Karpas-422 (cell line): ENCODE results near the gene PLEKHG2. TPM values are rescaled to one million over a fixed set of nuclear protein-coding genes. Genes with fewer than 3 reads are reported as not detected.
"Not testable (repeated sequence)": the region's sequence is repeated elsewhere in the genome, so short reads cannot be mapped to it uniquely, and the experiment has no call there.

Source experiments
- DNase-seq: peaks from one replicate; pipeline ENCODE4 v3.0.0-alpha.2; 2015
- H2AFZ ChIP-seq: fragments of 200-600 bp; sonication (generic); 2 replicates; pipeline ENCODE4 v1.6.1; 2014; ENCODE audit warnings: antibody characterized with exemption, low read length, mixed read lengths
- H3K27ac ChIP-seq: fragments of 200-600 bp; sonication (generic); 2 replicates; pipeline ENCODE4 v1.5.1; 2014; ENCODE audit warnings: mild to moderate bottlenecking, low read length, moderate library complexity
- H3K27me3 ChIP-seq: fragments of 200-600 bp; sonication (generic); 2 replicates; pipeline ENCODE4 v1.6.1; 2014; ENCODE audit warnings: low read length, mixed read lengths
- H3K36me3 ChIP-seq: fragments of 200-600 bp; sonication (generic); 2 replicates; pipeline ENCODE4 v1.6.1; 2014; ENCODE audit warnings: low read length, mixed read lengths; ENCODE audit not compliant: insufficient read depth
- H3K4me1 ChIP-seq: fragments of 200-600 bp; sonication (generic); 2 replicates; pipeline ENCODE4 v1.6.1; 2014; ENCODE audit warnings: mild to moderate bottlenecking, low read length, mixed read lengths
- H3K4me2 ChIP-seq: fragments of 200-600 bp; sonication (generic); 2 replicates; pipeline ENCODE4 v1.6.1; 2014; ENCODE audit warnings: low read length, low read depth, mild to moderate bottlenecking; ENCODE audit not compliant: poor library complexity, severe bottlenecking
- H3K4me3 ChIP-seq: fragments of 200-600 bp; sonication (generic); 2 replicates; pipeline ENCODE4 v1.5.1; 2014; ENCODE audit warnings: mild to moderate bottlenecking, antibody characterized with exemption, low read length, mixed read lengths
- H3K79me2 ChIP-seq: fragments of 200-600 bp; sonication (generic); 2 replicates; pipeline ENCODE4 v1.6.1; 2014; ENCODE audit warnings: mild to moderate bottlenecking, low read length, mixed read lengths
- H3K9ac ChIP-seq: fragments of 200-600 bp; sonication (generic); 2 replicates; pipeline ENCODE4 v1.6.0; 2014; ENCODE audit warnings: low read length
- H3K9me2 ChIP-seq: fragments of 200-600 bp; sonication (generic), shearing (Covaris generic); replicated peaks from 2 replicates; pipeline ENCODE4 v1.6.0; 2014; ENCODE audit warnings: mild to moderate bottlenecking, low read length, moderate library complexity; ENCODE audit not compliant: insufficient read depth
- H3K9me3 ChIP-seq: fragments of 300-700, 200-600 bp; sonication (generic); 2 replicates; pipeline ENCODE4 v1.6.1; 2014; ENCODE audit warnings: low read length, mixed read lengths
- H4K20me1 ChIP-seq: fragments of 200-600 bp; sonication (generic); 2 replicates; pipeline ENCODE4 v1.6.1; 2014; ENCODE audit warnings: mild to moderate bottlenecking, antibody characterized with exemption, low read length, low read depth; ENCODE audit not compliant: insufficient read depth
- total RNA-seq: library from RNA; depleted of rRNA; stranded (reverse); fragments of >200 nt; shearing (Covaris generic); gene quantifications from 2 replicates; pipeline ENCODE4 v1.2.3, GENCODE V29; 2014; ENCODE audit warnings: low replicate concordance

The PLEKHG2 gene
- total RNA-seq, 1 experiment from 2014 or later: 19.0 TPM

GRCh38 chr19:39438270-39438934, 25.9 kb downstream of the PLEKHG2 start:
- H3K4me1 ChIP-seq: peaks cover 52% of the 10 kb centered on the region
- peaks cover 16% of the 10 kb centered on the region for H3K36me3 ChIP-seq
- H3K27ac ChIP-seq: no peak overlapping the region; the same call in 1 of the 2 replicates
- no peak for DNase-seq
- H3K4me3 ChIP-seq: no peak overlapping the region
- H3K9me2 ChIP-seq: no peaks in the 10 kb centered on the region
- H4K20me1 ChIP-seq: peaks cover 15% of the 10 kb centered on the region
- no peak overlapping the region for H3K4me2 ChIP-seq
- H3K79me2 ChIP-seq: peaks cover 29% of the 10 kb centered on the region
- no peaks in the 10 kb centered on the region for H3K27me3 ChIP-seq
- H3K9ac ChIP-seq: no peak overlapping the region
- no peak overlapping the region for H2AFZ ChIP-seq
- H3K9me3 ChIP-seq: no peaks in the 10 kb centered on the region

- DNase-seq: peak; percentile 51
- peak overlapping the region; percentile 100 for H3K9ac ChIP-seq
- H2AFZ ChIP-seq: no peak overlapping the region
- H3K4me2 ChIP-seq: peak overlapping the region; percentile 99
- H3K27me3 ChIP-seq: no peaks in the 10 kb centered on the region
- no peaks in the 10 kb centered on the region for H3K9me2 ChIP-seq
- peaks cover 59% of the 10 kb centered on the region for H3K4me1 ChIP-seq
- 0 out of 2 replicates have a peak, but pooled peaks cover 3% of the 10 kb centered on the region for H3K36me3 ChIP-seq
- peak overlapping the region; percentile 100 for H3K4me3 ChIP-seq
- H3K79me2 ChIP-seq: peaks cover 50% of the 10 kb centered on the region
- no peaks in the 10 kb centered on the region for H3K9me3 ChIP-seq
- H4K20me1 ChIP-seq: peaks cover 3% of the 10 kb centered on the region; the same call in 1 of the 2 replicates
- peak overlapping the region; percentile 84 for H3K27ac ChIP-seq
Observed at GRCh38 chr19:39444598-39445195, 32.2 kb downstream of the PLEKHG2 start.

GRCh38 chr19:39445196-39446111, 33.0 kb downstream of the PLEKHG2 start, which contains the start of gene SUPT5H:
SUPT5H (plus strand) TSS chr19:39445582; CDS start chr19:39445891, 309 bp downstream.
- H3K27me3 ChIP-seq: no peaks in the 10 kb centered on the region
- peaks cover 52% of the 10 kb centered on the region for H3K4me1 ChIP-seq
- H3K9ac ChIP-seq: peak within 1 kb of the TSS; percentile 100
- DNase-seq: peak; percentile 100
- peaks cover 5% of the 10 kb centered on the region; the same call in 1 of the 2 replicates for H3K36me3 ChIP-seq
- peak within 1 kb of the TSS; percentile 99 for H3K4me2 ChIP-seq
- H2AFZ ChIP-seq: peak within 1 kb of the TSS; percentile 76; the same call in 1 of the 2 replicates
- H3K27ac ChIP-seq: peak within 1 kb of the TSS; percentile 84
- H3K9me3 ChIP-seq: no peaks in the 10 kb centered on the region
- H3K79me2 ChIP-seq: peaks cover 58% of the 10 kb centered on the region
- H3K9me2 ChIP-seq: no peaks in the 10 kb centered on the region
- peaks cover 7% of the 10 kb centered on the region; the same call in 1 of the 2 replicates for H4K20me1 ChIP-seq
- peak within 1 kb of the TSS; percentile 100 for H3K4me3 ChIP-seq

- DNase-seq: no peak
- H3K4me2 ChIP-seq: peak overlapping the region; percentile 99
- H4K20me1 ChIP-seq: peaks cover 14% of the 10 kb centered on the region; the same call in 1 of the 2 replicates
- H3K4me1 ChIP-seq: peaks cover 41% of the 10 kb centered on the region
- H3K4me3 ChIP-seq: peak overlapping the region; percentile 100
- peaks cover 9% of the 10 kb centered on the region; the same call in 1 of the 2 replicates for H3K36me3 ChIP-seq
- H3K9ac ChIP-seq: peak overlapping the region; percentile 100
- peak overlapping the region; percentile 71; the same call in 1 of the 2 replicates for H3K27ac ChIP-seq
- H3K9me2 ChIP-seq: no peaks in the 10 kb centered on the region
- no peaks in the 10 kb centered on the region for H3K27me3 ChIP-seq
- no peak overlapping the region for H2AFZ ChIP-seq
- H3K9me3 ChIP-seq: no peaks in the 10 kb centered on the region
- peaks cover 69% of the 10 kb centered on the region for H3K79me2 ChIP-seq
Observed at GRCh38 chr19:39446365-39447084, 34.1 kb downstream of the PLEKHG2 start.

GRCh38 chr19:39448271-39448670, 35.8 kb downstream of the PLEKHG2 start:
- peak overlapping the region; percentile 45 for H3K4me3 ChIP-seq

GRCh38 chr19:39449116-39449797, 36.8 kb downstream of the PLEKHG2 start:
- no peak overlapping the region for H3K4me3 ChIP-seq
- no peaks in the 10 kb centered on the region for H3K9me2 ChIP-seq
- H3K9ac ChIP-seq: peak overlapping the region; percentile 12; the same call in 1 of the 2 replicates
- no peak for DNase-seq
- H3K27ac ChIP-seq: no peak overlapping the region
- H3K36me3 ChIP-seq: peaks cover 18% of the 10 kb centered on the region
- no peaks in the 10 kb centered on the region for H3K9me3 ChIP-seq
- peaks cover 35% of the 10 kb centered on the region for H3K4me1 ChIP-seq
- peaks cover 94% of the 10 kb centered on the region for H3K79me2 ChIP-seq
- no peak overlapping the region for H2AFZ ChIP-seq
- H4K20me1 ChIP-seq: peaks cover 25% of the 10 kb centered on the region
- H3K4me2 ChIP-seq: no peak overlapping the region
- no peaks in the 10 kb centered on the region for H3K27me3 ChIP-seq

More at GRCh38 chr19:39448271-39448670, 35.8 kb downstream of the PLEKHG2 start:
- Histone ChIP-seq H3K9me3 (no peaks in the 10 kb centered on the region), H3K27ac (peak overlapping the region; percentile 52), H4K20me1 (peaks cover 25% of the 10 kb centered on the region), H3K9ac (peak overlapping the region; percentile 100), H3K79me2 (peaks cover 86% of the 10 kb centered on the region), H3K9me2 (no peaks in the 10 kb centered on the region), H2AFZ (no peak overlapping the region), H3K4me1 (peaks cover 36% of the 10 kb centered on the region), H3K4me2 (peak overlapping the region; percentile 99), H3K27me3 (no peaks in the 10 kb centered on the region), H3K36me3 (peaks cover 18% of the 10 kb centered on the region)
- DNase-seq: peak; percentile 69

GRCh38 chr19:39451257-39451656, 38.8 kb downstream of the PLEKHG2 start:
- Histone ChIP-seq H3K79me2 (peaks cover 84% of the 10 kb centered on the region), H3K4me1 (peaks cover 32% of the 10 kb centered on the region), H4K20me1 (peaks cover 25% of the 10 kb centered on the region), H3K36me3 (peaks cover 18% of the 10 kb centered on the region)
- H3K9ac ChIP-seq, H3K4me3 ChIP-seq, H3K4me2 ChIP-seq, H3K9me3 ChIP-seq, H3K27me3 ChIP-seq, DNase-seq, H3K9me2 ChIP-seq, H3K27ac ChIP-seq, H2AFZ ChIP-seq: not testable (repeated sequence)
